Measurements from ENCODE around the gene PRLR. TPM values are rescaled to one million over a fixed set of nuclear protein-coding genes. Genes with fewer than 3 reads are reported as not detected.

Gene PRLR
- total RNA-seq, 1 donor from 2014 or later = not detected

DNA sequence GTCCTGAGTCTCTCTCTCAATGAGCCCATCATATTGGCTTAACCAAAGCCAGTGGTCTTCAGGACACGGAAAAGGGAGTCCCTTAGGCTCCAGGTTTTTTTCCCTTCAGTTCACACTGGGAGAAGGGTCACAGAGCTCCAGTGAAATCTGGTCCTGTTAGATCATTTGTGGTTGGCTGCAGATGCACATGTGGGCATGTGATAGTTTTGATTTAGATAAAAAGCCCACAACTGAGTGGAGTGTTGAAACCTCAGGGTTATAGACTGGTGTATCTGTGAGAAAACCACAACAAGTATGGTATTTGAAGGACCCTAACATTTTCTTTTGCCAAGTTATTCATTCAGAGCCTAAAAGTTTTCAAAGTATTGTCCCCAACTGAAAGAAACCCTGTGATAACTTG is 46.7 kb downstream of the PRLR start:
- Mint-ChIP-seq H3K27ac (no peak overlapping the region), H3K36me3 (ENCODE audit: low read depth) (no peaks in the 10 kb centered on the region), H3K27me3 (ENCODE audit: low read depth) (peaks cover 1% of the 10 kb centered on the region)

DNA sequence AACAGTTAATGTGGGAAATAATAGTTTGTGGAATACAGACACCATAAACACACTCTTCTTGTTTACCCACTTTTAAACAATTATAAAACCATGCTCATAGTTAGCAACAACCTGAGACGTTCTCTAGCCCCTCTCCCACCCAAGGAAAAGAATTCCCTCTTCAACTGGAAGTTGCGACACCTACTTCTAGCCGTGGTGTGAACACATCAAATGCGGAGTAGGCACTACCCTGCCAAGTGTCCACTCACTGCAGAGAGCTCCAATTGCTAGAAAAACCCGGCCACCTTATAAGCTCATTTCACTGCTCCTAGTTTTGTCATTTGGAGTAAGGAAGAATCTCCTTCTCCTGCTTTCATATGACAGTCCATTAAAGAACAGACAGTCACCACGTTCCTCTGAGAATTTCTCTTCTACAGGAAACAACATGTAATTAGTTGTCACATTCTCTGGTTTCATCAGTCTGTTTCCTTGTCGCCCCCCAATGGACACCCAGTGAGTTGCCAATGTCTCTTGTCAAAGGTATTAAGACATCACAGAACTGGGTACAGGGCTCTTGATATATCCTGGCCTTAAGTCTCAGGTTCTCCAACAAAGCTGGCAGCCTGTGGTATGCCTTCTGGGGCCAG is 47.3 kb downstream of the PRLR start:
- H3K9me3 Mint-ChIP-seq = no peaks in the 10 kb centered on the region
- intact Hi-C loops (cut with micrococcal nuclease) = loop anchor here (1.0 kb wide), 1 partner anchor 94 kb away; no protein-coding TSS in a partner anchor

More for the DNA sequence above, 46.7 kb downstream of the PRLR start:
- Mint-ChIP-seq H3K4me1 (ENCODE audit: low read depth) (no peaks in the 10 kb centered on the region), H3K4me3 (ENCODE audit: low read depth) (no peak overlapping the region), H3K9me3 (no peaks in the 10 kb centered on the region)
- intact Hi-C loops (cut with micrococcal nuclease) = loop anchor here (1.0 kb wide), 1 partner anchor 94 kb away; no protein-coding TSS in a partner anchor
- no peak for DNase-seq (ENCODE audit: low spot score)

GRCh38 chr5:35182486-35182885 is 47.8 kb downstream of the PRLR start:
- Mint-ChIP-seq H3K27me3 (ENCODE audit: low read depth) (peaks cover 1% of the 10 kb centered on the region), H3K27ac (no peak overlapping the region), H3K9me3 (no peaks in the 10 kb centered on the region), H3K36me3 (ENCODE audit: low read depth) (no peaks in the 10 kb centered on the region), H3K4me1 (ENCODE audit: low read depth) (no peaks in the 10 kb centered on the region), H3K4me3 (ENCODE audit: low read depth) (no peak overlapping the region)
- no peak for DNase-seq (ENCODE audit: low spot score)
- intact Hi-C loops (cut with micrococcal nuclease) = no loop called here

More for the DNA sequence above, 47.3 kb downstream of the PRLR start:
- Mint-ChIP-seq H3K4me1 (ENCODE audit: low read depth) (no peaks in the 10 kb centered on the region), H3K27me3 (ENCODE audit: low read depth) (peaks cover 1% of the 10 kb centered on the region), H3K36me3 (ENCODE audit: low read depth) (no peaks in the 10 kb centered on the region), H3K4me3 (ENCODE audit: low read depth) (no peak overlapping the region), H3K27ac (no peak overlapping the region)
- no peak for DNase-seq (ENCODE audit: low spot score)

DNA sequence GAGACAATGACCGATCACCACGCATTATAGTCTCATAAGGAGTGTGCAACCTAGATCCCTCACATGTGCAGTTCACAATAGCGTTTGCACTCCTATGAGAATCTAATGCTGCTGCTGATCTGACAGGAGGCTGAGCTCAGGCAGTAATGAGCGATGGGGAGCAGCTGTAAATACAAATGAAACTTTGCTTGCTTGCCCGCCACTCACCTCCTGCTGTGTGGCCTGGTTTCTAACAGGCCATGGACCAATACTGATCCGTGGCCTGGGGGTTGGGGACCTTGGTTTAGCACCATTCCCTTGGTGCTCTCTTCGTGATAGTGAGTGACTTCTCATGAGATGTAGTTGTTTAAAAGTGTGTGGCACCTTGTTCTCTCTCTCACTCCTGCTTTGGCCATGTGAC is 50.2 kb downstream of the PRLR start:
- Mint-ChIP-seq H3K27ac (no peak overlapping the region), H3K9me3 (no peaks in the 10 kb centered on the region)

DNA sequence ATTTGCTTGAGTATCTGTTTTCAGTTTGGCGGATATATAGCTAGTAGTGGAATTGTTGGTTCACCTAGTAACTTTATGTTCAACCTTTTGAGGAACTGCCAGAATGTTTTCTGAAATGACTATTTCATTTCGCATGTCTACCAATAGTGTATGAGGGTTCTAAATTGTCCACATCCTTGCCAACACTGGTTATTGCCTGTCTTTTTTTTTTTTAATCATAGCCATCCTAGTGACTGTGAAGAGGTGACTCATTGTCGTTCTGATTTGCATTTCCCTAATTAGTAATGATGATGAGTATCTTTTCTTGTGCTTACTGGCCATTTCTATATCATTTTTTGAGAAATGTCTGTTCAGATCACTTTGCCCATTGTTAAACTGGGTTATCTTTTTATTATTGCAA is 52.5 kb downstream of the PRLR start:
- intact Hi-C loops (cut with micrococcal nuclease) = no loop called here
- no peaks in the 10 kb centered on the region for H3K9me3 Mint-ChIP-seq

More for the DNA sequence above, 50.2 kb downstream of the PRLR start:
- Mint-ChIP-seq H3K36me3 (ENCODE audit: low read depth) (no peaks in the 10 kb centered on the region), H3K4me3 (ENCODE audit: low read depth) (no peak overlapping the region), H3K4me1 (ENCODE audit: low read depth) (no peaks in the 10 kb centered on the region), H3K27me3 (ENCODE audit: low read depth) (peaks cover 1% of the 10 kb centered on the region)
- no peak for DNase-seq (ENCODE audit: low spot score)
- intact Hi-C loops (cut with micrococcal nuclease) = no loop called here

GRCh38 chr5:35172533-35172932 is 57.8 kb downstream of the PRLR start:
- DNase-seq (ENCODE audit: low spot score) = no peak
- intact Hi-C loops (cut with micrococcal nuclease) = no loop called here
- H3K4me3 Mint-ChIP-seq (ENCODE audit: low read depth) = no peak overlapping the region
- H3K27ac Mint-ChIP-seq = no peak overlapping the region
- H3K36me3 Mint-ChIP-seq (ENCODE audit: low read depth) = no peaks in the 10 kb centered on the region
- no peaks in the 10 kb centered on the region for H3K27me3 Mint-ChIP-seq (ENCODE audit: low read depth)
- H3K4me1 Mint-ChIP-seq (ENCODE audit: low read depth) = no peaks in the 10 kb centered on the region
- peaks cover 6% of the 10 kb centered on the region for H3K9me3 Mint-ChIP-seq

More for the DNA sequence above, 52.5 kb downstream of the PRLR start:
- Mint-ChIP-seq H3K27ac (no peak overlapping the region), H3K36me3 (ENCODE audit: low read depth) (no peaks in the 10 kb centered on the region), H3K27me3 (ENCODE audit: low read depth) (peaks cover 1% of the 10 kb centered on the region), H3K4me3 (ENCODE audit: low read depth) (no peak overlapping the region), H3K4me1 (ENCODE audit: low read depth) (no peaks in the 10 kb centered on the region)
- no peak for DNase-seq (ENCODE audit: low spot score)

GRCh38 chr5:35171991-35172390 is 58.3 kb downstream of the PRLR start:
- Mint-ChIP-seq H3K4me1 (ENCODE audit: low read depth) (no peaks in the 10 kb centered on the region), H3K9me3 (peaks cover 11% of the 10 kb centered on the region), H3K4me3 (ENCODE audit: low read depth) (no peak overlapping the region), H3K27ac (no peak overlapping the region), H3K36me3 (ENCODE audit: low read depth) (no peaks in the 10 kb centered on the region), H3K27me3 (ENCODE audit: low read depth) (no peaks in the 10 kb centered on the region)
- intact Hi-C loops (cut with micrococcal nuclease) = no loop called here
- DNase-seq (ENCODE audit: low spot score) = no peak

DNA sequence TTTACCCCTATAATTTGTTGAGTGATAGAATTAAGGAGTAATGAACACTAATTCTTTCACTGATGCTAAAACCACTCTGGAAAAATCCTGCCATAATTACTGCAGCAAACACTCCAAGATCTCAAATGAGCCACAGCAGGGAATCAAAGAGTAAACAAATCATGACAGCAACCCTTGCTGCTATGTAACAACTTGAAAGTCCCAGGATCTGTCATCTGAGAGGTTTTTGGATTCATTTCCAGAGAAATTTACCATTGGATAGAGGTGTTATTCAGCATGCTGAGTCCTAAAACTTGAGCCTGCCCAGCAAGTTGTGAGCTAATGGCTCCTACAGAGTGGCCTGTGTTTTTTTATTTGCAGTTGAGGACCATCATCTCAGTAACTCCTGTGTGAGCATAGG is 59.2 kb downstream of the PRLR start:
- Mint-ChIP-seq H3K4me1 (ENCODE audit: low read depth) (no peaks in the 10 kb centered on the region), H3K4me3 (ENCODE audit: low read depth) (no peak overlapping the region), H3K27ac (no peak overlapping the region), H3K9me3 (peaks cover 11% of the 10 kb centered on the region), H3K36me3 (ENCODE audit: low read depth) (no peaks in the 10 kb centered on the region), H3K27me3 (ENCODE audit: low read depth) (no peaks in the 10 kb centered on the region)
- intact Hi-C loops (cut with micrococcal nuclease) = no loop called here
- no peak for DNase-seq (ENCODE audit: low spot score)

DNA sequence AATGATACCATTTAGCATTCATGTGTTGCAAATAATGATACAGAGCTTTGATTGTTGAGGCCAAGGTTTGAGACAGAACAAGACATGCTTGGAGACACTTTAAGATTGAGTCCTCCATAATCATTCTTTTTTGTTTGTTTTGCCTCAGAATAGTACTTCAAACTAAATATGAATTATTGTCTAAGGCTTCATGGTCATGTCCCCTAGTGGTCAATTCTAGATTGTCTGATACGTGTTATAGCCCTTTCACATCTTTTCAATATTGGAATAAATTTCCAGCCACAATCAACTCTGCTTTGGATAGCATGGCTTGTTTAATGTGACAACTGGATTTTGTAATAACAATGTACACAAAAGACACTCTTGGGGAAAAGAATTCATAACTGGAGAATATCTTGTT is 64.2 kb downstream of the PRLR start:
- H3K9me3 Mint-ChIP-seq = peaks cover 11% of the 10 kb centered on the region
- H3K27me3 Mint-ChIP-seq (ENCODE audit: low read depth) = no peaks in the 10 kb centered on the region
- no peak overlapping the region for H3K27ac Mint-ChIP-seq
- DNase-seq (ENCODE audit: low spot score) = no peak
- H3K36me3 Mint-ChIP-seq (ENCODE audit: low read depth) = no peaks in the 10 kb centered on the region
- no peak overlapping the region for H3K4me3 Mint-ChIP-seq (ENCODE audit: low read depth)
- no peaks in the 10 kb centered on the region for H3K4me1 Mint-ChIP-seq (ENCODE audit: low read depth)
- intact Hi-C loops (cut with micrococcal nuclease) = no loop called here

- no peaks in the 10 kb centered on the region for H3K36me3 Mint-ChIP-seq (ENCODE audit: low read depth)
- H3K9me3 Mint-ChIP-seq = peaks cover 11% of the 10 kb centered on the region
- no peaks in the 10 kb centered on the region for H3K27me3 Mint-ChIP-seq (ENCODE audit: low read depth)
- H3K27ac Mint-ChIP-seq = no peak overlapping the region
- no peak for DNase-seq (ENCODE audit: low spot score)
- no peak overlapping the region for H3K4me3 Mint-ChIP-seq (ENCODE audit: low read depth)
- intact Hi-C loops (cut with micrococcal nuclease) = no loop called here
- H3K4me1 Mint-ChIP-seq (ENCODE audit: low read depth) = peaks cover 3% of the 10 kb centered on the region
Measured at GRCh38 chr5:35164860-35165542, 65.3 kb downstream of the PRLR start.

- H3K9me3 Mint-ChIP-seq = peaks cover 11% of the 10 kb centered on the region
- DNase-seq (ENCODE audit: low spot score) = no peak
- H3K27me3 Mint-ChIP-seq (ENCODE audit: low read depth) = no peaks in the 10 kb centered on the region
- intact Hi-C loops (cut with micrococcal nuclease) = no loop called here
- no peak overlapping the region for H3K27ac Mint-ChIP-seq
- no peaks in the 10 kb centered on the region for H3K36me3 Mint-ChIP-seq (ENCODE audit: low read depth)
- H3K4me3 Mint-ChIP-seq (ENCODE audit: low read depth) = no peak overlapping the region
- H3K4me1 Mint-ChIP-seq (ENCODE audit: low read depth) = peaks cover 3% of the 10 kb centered on the region
Measured at GRCh38 chr5:35163710-35164033, 66.6 kb downstream of the PRLR start.

DNA sequence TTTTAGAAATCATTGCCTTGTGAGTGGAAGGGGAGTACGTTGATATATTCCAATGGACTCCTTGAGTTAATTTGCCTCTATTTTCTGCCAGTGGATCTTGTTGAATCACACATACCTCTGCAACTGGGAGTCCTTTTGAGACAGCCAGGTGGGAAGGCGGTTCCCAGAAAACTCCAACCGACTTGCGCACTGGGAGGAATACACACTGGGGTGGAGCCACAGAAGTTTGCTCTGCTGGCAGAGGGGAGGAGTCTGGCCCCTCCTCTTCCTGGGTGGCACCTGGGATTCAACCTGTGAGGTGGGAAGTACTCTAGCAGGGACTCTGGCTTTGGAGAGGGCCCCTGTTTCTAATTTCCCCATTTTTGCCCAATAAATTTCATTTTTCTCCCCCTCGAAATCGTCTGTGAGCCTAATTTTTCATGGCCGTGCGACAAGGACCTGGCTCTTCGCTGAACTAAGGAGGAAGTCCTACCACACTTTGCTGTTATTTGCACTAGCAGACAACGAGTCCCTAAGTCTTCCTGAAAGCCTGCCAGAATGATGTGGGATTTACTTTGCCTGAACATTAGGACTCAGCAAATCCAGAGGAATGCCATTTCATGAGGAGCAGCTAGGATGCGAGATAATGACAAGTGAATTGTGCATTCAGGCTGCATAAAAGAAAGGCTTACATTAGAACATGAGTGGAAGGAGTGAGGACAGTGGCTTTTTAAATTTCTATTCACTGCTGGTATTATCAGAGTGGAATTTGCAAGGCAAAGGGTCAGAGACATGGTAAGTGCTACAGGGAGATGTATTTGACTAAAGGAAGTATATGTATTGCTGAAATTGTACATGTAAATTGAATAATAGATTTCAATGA is 67.2 kb downstream of the PRLR start:
- intact Hi-C loops (cut with micrococcal nuclease) = no loop called here
- H3K4me1 Mint-ChIP-seq (ENCODE audit: low read depth) = peaks cover 3% of the 10 kb centered on the region

More for the DNA sequence above, 67.2 kb downstream of the PRLR start:
- H3K4me3 Mint-ChIP-seq (ENCODE audit: low read depth) = no peak overlapping the region
- no peak for DNase-seq (ENCODE audit: low spot score)
- no peaks in the 10 kb centered on the region for H3K27me3 Mint-ChIP-seq (ENCODE audit: low read depth)
- no peaks in the 10 kb centered on the region for H3K36me3 Mint-ChIP-seq (ENCODE audit: low read depth)
- H3K27ac Mint-ChIP-seq = no peak overlapping the region
- peaks cover 10% of the 10 kb centered on the region for H3K9me3 Mint-ChIP-seq

Data from activated T-helper 2 cell treated with anti-CD3 and anti-CD28 coated beads, Interferon-gamma antibody, Interleukin-2, Interleukin-4, amounts not matched to agents 10 μg/mL and 5 μg/mL and 100 μg/mL, durations not matched to agents 14 hours and 24 hours and 36 hours (primary cell).